ENCODE results near the gene SIK1.
"Not testable (repeated sequence)": the region's sequence is repeated elsewhere in the genome, so short reads cannot be mapped to it uniquely, and the experiment has no call there.

The SIK1 gene

GRCh38 chr21:43451850-43452249, 24.9 kb upstream of the SIK1 start:
- H3K9me3 ChIP-seq (ENCODE audit: low read length); H2AFZ ChIP-seq (ENCODE audit: low read depth, low read length); H3K27me3 ChIP-seq (ENCODE audit: insufficient read depth, low read length); H3K4me1 ChIP-seq (ENCODE audit: insufficient read depth, low read length); H3K36me3 ChIP-seq (ENCODE audit: insufficient read depth, low read length); H3K4me3 ChIP-seq (ENCODE audit: low read length): not testable (repeated sequence)

GRCh38 chr21:43450287-43450686, 23.4 kb upstream of the SIK1 start:
- H3K9me3 ChIP-seq (ENCODE audit: low read length); H2AFZ ChIP-seq (ENCODE audit: low read depth, low read length); H3K4me1 ChIP-seq (ENCODE audit: insufficient read depth, low read length); H3K4me3 ChIP-seq (ENCODE audit: low read length); H3K27me3 ChIP-seq (ENCODE audit: insufficient read depth, low read length); H3K36me3 ChIP-seq (ENCODE audit: insufficient read depth, low read length): not testable (repeated sequence)

GRCh38 chr21:43447353-43447977, 20.5 kb upstream of the SIK1 start:
- not testable (repeated sequence) for H3K4me3 ChIP-seq (ENCODE audit: low read length); H2AFZ ChIP-seq (ENCODE audit: low read depth, low read length); H3K36me3 ChIP-seq (ENCODE audit: insufficient read depth, low read length); H3K4me1 ChIP-seq (ENCODE audit: insufficient read depth, low read length); H3K9me3 ChIP-seq (ENCODE audit: low read length); H3K27me3 ChIP-seq (ENCODE audit: insufficient read depth, low read length)

- not testable (repeated sequence) for H3K4me3 ChIP-seq (ENCODE audit: low read length); H3K27me3 ChIP-seq (ENCODE audit: insufficient read depth, low read length); H3K36me3 ChIP-seq (ENCODE audit: insufficient read depth, low read length); H2AFZ ChIP-seq (ENCODE audit: low read depth, low read length); H3K4me1 ChIP-seq (ENCODE audit: insufficient read depth, low read length); H3K9me3 ChIP-seq (ENCODE audit: low read length)
Observed at GRCh38 chr21:43446277-43446932, 19.5 kb upstream of the SIK1 start.

- H3K27me3 ChIP-seq (ENCODE audit: insufficient read depth, low read length); H3K4me1 ChIP-seq (ENCODE audit: insufficient read depth, low read length); H3K36me3 ChIP-seq (ENCODE audit: insufficient read depth, low read length); H3K4me3 ChIP-seq (ENCODE audit: low read length); H2AFZ ChIP-seq (ENCODE audit: low read depth, low read length); H3K9me3 ChIP-seq (ENCODE audit: low read length): not testable (repeated sequence)
Observed at GRCh38 chr21:43444524-43444923, 17.6 kb upstream of the SIK1 start.

- not testable (repeated sequence) for H2AFZ ChIP-seq (ENCODE audit: low read depth, low read length); H3K27me3 ChIP-seq (ENCODE audit: insufficient read depth, low read length); H3K9me3 ChIP-seq (ENCODE audit: low read length); H3K4me1 ChIP-seq (ENCODE audit: insufficient read depth, low read length); H3K36me3 ChIP-seq (ENCODE audit: insufficient read depth, low read length); H3K4me3 ChIP-seq (ENCODE audit: low read length)
Observed at GRCh38 chr21:43442571-43442970, 15.6 kb upstream of the SIK1 start.

GRCh38 chr21:43440835-43441727, 14.2 kb upstream of the SIK1 start:
- H3K4me3 ChIP-seq (ENCODE audit: low read length); H3K9me3 ChIP-seq (ENCODE audit: low read length); H2AFZ ChIP-seq (ENCODE audit: low read depth, low read length); H3K27me3 ChIP-seq (ENCODE audit: insufficient read depth, low read length); H3K4me1 ChIP-seq (ENCODE audit: insufficient read depth, low read length); H3K36me3 ChIP-seq (ENCODE audit: insufficient read depth, low read length): not testable (repeated sequence)

GRCh38 chr21:43439316-43440075, 12.6 kb upstream of the SIK1 start:
- H2AFZ ChIP-seq (ENCODE audit: low read depth, low read length); H3K4me1 ChIP-seq (ENCODE audit: insufficient read depth, low read length); H3K4me3 ChIP-seq (ENCODE audit: low read length); H3K36me3 ChIP-seq (ENCODE audit: insufficient read depth, low read length); H3K27me3 ChIP-seq (ENCODE audit: insufficient read depth, low read length); H3K9me3 ChIP-seq (ENCODE audit: low read length): not testable (repeated sequence)

GRCh38 chr21:43436272-43436671, 9.3 kb upstream of the SIK1 start:
- not testable (repeated sequence) for H3K4me3 ChIP-seq (ENCODE audit: low read length); H3K4me1 ChIP-seq (ENCODE audit: insufficient read depth, low read length); H3K27me3 ChIP-seq (ENCODE audit: insufficient read depth, low read length); H3K9me3 ChIP-seq (ENCODE audit: low read length); H3K36me3 ChIP-seq (ENCODE audit: insufficient read depth, low read length); H2AFZ ChIP-seq (ENCODE audit: low read depth, low read length)

- H3K4me1 ChIP-seq (ENCODE audit: insufficient read depth, low read length); H3K27me3 ChIP-seq (ENCODE audit: insufficient read depth, low read length); H2AFZ ChIP-seq (ENCODE audit: low read depth, low read length); H3K9me3 ChIP-seq (ENCODE audit: low read length); H3K36me3 ChIP-seq (ENCODE audit: insufficient read depth, low read length); H3K4me3 ChIP-seq (ENCODE audit: low read length): not testable (repeated sequence)
Observed at GRCh38 chr21:43433340-43434136, 6.6 kb upstream of the SIK1 start.

GRCh38 chr21:43430830-43431416, 4.0 kb upstream of the SIK1 start:
- H3K4me1 ChIP-seq (ENCODE audit: insufficient read depth, low read length); H3K27me3 ChIP-seq (ENCODE audit: insufficient read depth, low read length); H2AFZ ChIP-seq (ENCODE audit: low read depth, low read length); H3K4me3 ChIP-seq (ENCODE audit: low read length); H3K36me3 ChIP-seq (ENCODE audit: insufficient read depth, low read length); H3K9me3 ChIP-seq (ENCODE audit: low read length): not testable (repeated sequence)

GRCh38 chr21:43428964-43429363, 2.0 kb upstream of the SIK1 start:
- not testable (repeated sequence) for H3K4me3 ChIP-seq (ENCODE audit: low read length); H3K9me3 ChIP-seq (ENCODE audit: low read length); H3K36me3 ChIP-seq (ENCODE audit: insufficient read depth, low read length); H2AFZ ChIP-seq (ENCODE audit: low read depth, low read length); H3K4me1 ChIP-seq (ENCODE audit: insufficient read depth, low read length); H3K27me3 ChIP-seq (ENCODE audit: insufficient read depth, low read length)
